ENCODE data around the gene RNF213. TPM values are rescaled to one million over a fixed set of nuclear protein-coding genes. Genes with fewer than 3 reads are reported as not detected.

RNF213 gene
- 111 and 162 TPM in 2 replicates for total RNA-seq

DNA sequence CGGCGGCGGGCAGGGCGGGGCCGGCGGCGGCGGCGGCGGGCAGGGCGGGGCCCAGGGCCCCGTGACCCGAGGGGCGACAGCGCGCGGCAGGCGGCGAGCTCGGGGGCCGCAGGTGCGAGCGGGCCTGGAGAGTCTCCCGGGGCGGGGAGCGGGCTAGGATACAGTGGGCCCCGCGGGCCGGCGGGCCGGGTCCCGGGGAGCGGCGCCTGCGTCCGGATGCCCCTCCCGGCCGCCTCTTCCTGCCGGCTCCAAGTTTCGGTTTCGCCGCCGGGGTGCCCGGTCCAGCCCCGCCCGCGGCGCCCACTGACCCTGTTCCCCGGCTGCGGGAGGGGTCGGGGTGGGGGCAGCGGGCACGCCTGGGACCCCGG is at the start of gene RNF213:
RNF213 (plus strand) TSS at position 62 of the 368 bp plus-strand sequence. CDS start 2,830 bp downstream, outside the sequence.
- DNase-seq: peak; percentile 51

DNA sequence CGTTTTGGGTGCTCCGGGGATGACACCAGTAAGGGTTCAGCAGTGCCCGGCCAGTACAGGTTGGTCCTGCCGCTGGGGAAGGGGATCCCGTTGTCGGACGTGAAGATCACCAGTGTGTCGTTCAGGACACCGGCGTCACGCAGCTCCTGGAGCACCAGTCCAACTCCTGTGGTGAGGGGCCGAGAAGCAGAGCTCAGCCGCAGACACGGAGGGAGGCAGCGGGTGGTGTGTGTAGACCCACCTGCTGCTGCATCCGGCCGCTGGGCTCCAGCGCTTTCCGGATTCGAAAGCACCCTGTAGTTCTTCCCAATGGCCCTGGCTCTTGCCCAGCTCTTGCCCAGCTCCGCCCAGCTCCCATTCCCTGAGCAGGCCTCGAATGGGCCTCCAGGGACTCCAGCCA is 48.5 kb upstream of the RNF213 start:
- no peak for DNase-seq

DNA sequence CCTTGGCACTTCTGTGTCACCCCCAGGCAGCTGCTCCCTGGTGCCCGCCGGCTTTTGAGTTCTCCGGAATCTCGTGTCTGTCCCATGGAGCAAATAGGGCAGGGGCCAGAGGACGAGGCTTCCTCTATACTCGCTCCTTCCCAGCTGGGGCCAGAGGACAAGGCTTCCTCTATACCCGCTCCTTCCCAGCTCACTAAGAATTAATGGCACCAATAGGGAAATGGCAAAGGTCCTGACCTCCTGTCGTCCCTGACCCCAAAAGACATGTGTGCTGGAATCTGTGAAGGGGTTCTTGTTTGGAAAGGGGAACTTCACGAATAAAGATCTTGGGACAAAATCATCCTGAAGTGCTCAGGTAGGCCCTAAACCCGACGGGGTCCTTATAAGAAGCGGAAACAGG is 48.1 kb upstream of the RNF213 start:
- no peak for DNase-seq

DNA sequence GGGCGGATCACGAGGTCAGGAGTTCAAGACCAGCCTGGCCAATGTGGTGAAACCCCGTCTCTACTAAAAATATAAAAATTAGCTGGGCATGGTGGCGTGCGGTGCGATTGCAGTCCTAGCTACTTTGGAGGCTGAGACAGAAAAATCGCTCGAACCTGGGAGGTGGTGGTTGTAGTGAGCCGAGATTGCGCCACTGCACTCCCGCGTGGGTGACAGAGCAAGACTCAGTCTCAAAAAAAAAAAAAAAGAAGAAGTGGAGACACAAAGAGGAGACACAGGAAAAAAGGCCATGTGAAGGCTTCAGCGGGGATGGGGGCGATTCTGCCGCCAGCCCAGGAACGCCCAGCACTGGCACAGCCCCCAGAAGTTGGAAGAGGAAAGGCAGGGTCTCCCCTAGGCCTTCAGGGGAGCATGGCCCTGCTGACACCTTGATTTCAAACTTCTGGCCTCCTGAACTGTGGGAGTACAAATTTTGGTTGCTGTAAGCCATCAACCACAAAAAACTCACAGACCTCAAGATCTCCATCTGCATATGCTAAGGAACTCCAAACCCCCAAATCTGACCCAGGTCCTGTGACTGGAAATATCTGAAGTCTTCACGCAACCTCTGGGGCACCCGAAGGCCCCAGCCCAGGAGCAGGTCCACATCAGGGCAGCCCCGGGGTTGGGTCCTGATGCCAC is 47.5 kb upstream of the RNF213 start:
- no peak for DNase-seq

DNA sequence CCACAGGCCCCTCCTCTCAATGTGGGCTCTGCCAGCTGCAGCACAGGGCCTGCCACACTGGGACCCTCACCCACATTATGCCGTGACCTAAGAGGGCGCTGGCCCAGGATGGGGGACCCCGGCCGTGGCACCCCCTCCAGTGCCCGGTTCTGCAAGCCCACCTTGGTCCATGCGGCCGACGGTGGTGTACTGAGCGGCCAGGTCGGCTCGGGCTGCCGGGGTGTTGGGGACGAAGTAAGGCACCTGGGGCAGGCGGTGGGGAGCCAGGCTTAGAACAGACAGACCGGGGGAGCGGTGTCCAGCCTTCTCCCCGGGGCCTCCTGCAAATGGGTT is 47.0 kb upstream of the RNF213 start:
- DNase-seq: no peak

DNA sequence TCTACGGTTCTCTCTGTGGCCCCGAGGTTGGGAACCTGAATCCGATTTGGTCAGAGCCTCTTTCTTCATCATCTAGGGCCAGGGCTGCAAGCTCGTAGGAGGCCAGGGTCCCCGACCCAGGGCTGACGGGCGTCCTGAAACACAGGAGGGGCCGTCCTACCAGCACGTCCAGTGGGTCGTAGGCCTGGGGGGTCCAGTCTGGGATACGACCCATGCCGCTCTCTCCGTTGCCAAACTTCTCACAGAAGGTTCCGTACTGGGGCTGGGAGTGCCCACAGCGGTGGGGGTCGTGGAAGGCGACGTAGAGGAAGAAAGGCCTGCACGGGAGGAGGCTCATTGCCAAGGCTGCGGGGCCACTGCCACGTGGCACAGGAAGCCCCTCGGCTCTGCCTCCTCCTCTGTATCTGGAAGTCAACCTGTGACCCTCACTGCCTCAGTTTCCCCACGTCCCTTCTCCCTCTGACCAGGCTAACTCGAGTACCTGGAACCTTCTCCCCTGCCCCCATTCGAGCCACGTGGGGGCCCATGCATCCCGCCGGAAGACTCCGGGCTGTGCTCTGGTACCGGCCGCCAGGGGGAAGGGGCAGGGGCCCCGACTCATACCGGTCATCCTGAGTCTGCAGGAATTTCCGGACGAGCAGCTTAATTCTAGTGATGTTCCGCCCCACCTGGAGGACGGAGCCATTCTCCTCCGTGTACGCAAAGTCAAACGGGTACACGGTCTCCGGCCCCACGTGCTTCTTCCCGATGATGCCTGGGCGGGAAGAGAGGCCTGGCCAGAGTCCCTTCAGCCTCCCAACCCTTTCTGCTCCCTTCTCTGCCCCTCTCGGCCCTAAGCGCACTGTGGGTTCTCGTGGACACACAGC is 46.4 kb upstream of the RNF213 start:
- no peak for DNase-seq

DNA sequence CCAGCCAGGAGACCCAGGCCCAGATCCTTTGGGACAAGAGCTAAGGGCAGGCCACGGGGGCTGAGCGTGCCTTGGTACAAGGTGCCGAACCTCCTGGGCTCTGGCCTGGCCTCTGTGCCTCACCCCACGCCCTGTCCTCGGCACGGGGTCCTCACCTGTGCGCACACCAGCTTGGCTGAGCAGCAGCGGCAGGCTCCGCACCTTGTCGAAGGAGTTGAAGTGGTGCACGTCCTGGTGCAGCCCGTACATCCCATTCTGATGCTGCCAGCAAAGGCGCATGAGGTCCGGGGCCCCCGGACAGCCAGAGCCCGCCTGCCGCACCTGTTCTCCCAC is 45.8 kb upstream of the RNF213 start:
- DNase-seq: no peak

DNA sequence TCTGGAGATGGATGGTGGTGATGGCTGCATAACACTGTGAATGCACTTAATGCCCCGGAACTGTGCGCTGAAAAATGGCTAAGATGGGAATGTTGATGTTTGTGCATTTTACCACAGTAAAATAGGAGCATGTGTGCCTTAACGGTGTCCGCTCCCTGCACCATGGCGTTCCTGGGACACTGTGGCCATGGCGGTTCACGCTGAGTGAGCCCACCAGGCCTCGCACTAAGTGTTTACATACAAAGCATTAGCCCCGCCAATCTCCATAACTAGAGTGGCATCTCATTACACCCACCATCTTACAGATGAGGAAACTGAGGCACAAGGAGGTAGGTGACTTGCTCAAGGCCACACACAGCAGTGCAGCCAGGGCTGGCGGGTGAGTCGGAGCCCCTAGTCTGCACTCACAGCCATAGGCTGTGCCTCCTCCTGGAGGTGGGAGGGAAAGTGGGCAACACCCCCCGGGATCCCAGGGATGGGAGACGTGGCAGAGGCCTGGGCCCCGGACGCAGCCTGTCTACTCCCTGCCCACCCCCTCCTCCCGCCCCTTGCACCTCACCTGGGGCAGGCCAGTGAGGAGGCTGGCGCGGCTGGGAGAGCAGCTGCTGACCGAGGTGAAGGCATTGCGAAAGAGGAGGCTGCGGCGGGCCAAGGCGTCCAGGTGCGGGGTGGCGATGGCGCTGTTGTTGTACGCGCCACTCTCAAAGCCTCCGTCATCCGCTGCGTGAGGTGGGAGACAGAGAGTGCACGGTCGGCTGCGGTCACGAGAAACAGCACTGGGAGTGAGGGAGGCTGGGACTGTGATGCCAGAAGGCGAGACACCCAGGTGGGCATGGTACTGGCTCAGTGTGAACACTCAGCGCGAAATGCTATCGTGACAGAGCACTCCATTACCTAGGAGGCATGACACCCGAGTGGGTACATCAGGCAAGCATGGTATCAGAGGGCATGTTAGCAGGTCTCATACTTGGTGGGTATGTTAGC is 43.9 kb upstream of the RNF213 start:
- DNase-seq: no peak

DNA sequence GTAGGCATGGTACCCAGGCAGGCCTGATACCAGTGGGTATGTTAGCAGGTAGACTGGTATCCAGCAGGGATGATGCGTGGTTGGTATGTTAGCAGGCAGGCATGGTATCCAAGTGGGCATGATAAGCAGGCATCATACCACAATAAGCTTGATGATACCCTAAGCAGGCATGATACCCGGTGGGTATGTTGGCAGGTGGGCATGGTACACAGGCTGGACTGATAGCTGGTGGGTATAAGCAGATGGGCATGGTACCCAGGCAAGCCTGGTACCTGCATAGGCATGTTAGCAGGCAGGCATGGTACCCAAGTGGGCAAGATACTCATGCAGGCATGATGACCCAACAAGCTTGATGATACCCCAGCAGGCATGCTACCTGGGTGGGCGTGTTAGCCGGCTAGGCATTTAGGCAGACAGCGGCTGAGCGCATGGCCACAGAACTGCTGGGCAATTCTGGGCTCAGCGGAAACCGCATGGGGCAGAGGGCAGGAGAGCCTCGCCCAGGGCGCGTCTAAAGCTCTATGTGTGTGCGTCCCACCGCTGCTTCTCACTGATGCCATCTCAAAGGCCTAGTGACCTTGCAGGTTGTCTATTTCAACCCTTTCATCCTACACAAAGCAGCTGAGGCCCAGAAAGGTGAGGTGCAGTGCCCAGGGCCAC is 42.8 kb upstream of the RNF213 start:
- no peak for DNase-seq

DNA sequence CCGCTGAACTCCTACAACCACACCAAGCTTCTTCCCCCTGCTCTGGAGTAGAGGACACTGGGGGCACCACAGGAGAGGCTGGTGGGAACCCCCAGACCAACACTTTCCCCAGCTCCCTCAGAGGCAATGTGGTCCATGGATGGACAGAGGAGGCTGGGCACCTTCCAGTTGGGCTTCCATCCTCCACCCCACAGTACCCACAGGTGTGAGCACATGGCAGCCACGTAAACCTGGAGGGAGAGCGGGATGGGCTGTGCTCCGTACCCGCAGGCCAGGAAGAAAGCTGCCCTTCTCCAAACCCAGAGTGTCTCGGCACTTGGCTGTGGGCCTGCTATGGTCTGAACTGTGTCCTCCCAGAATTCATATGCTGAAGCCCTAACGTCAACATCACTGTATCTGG is 42.3 kb upstream of the RNF213 start:
- no peak for DNase-seq

DNA sequence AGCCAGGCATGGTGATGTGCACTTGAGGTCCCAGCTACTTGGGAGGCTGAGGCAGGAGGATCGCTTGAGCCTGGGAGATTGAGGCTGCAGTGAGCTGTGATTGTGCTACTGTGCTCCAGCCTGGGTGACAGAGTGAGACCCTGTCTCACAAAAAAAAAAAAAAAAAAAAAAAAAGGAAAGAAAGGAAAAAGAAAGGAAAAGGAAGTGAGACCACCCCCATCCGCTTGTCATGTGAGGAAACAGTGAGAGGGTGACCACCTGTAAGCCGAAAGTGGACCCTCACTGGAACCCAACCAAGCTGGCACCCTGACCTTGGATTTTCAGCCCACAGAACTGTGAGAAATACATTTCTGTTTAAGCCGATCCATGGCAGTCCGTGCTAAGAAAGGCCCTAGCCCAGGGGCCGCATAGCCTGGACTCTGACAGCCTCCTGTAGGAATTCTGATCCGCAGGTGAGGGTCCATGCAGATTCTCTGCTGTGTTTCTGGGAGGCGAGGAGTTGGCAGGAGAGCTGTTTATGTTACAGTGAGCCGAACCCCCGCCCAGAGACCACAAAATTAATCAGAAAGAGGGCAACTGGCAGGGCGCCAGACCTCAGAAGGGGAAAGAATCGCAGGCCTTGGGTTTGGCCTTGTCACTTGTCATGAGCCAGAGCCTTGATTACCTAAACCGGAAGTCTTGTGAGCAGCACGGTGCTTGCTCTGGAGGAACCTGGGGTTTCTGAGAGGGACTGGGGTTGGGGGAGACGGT is 41.5 kb upstream of the RNF213 start:
- peak; percentile 62 for DNase-seq

DNA sequence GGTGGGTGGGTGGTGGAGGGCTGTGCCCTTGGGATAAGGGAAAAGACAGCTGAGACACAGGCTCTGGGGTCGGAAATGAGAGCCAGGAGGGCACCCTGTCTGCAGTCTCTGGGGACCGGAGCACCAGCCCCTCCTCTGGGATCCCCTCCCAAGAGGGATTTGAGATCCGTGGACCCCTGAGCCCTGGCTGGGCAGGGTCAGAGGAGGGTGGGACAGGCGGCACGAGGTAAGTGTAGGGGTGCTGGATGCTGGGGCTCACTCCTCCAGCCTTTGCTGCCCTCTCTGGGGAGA is 40.9 kb upstream of the RNF213 start:
- DNase-seq: no peak

DNA sequence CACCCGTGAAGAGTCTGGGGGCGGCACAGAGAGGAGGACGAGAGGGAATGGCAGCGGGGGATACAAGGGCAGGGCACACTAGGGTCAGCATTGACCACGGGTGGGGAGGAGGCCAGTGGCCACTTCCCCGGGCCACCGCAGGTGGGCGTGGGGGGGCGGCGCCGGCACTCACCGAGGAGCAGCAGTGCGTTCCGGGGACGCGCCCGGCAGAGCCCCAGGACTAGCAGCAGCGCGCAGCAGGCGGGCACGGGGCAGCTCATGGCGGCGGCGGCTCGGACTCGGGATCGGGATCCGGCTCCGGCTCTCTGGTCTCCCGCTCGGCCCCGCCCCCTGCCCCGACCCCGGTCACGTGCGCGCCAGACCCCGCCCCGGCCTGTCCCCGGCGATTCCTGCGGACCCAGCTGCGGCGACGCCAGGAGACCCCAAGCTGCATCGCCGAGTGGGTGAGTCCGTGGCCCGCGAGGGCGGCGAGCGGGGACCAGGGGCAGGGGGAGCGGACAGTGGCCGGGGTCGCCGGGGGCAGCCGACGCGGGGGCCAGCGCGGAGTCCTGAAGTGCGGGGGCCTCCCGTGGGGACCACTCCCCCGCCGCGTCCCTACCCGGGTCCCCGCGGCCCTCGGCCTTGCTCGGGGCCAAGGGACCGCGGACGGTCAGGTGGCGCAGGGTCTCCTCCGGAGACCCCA is 40.5 kb upstream of the RNF213 start, which contains the start of the genes SGSH and SLC26A11:
SGSH (minus strand) TSS at position 280 of the 682 bp plus-strand sequence; CDS start at position 260, 20 bp downstream.
SLC26A11 (plus strand) TSS at position 374 of the 682 bp plus-strand sequence. CDS start 1,134 bp downstream, outside the sequence.
- DNase-seq: peak; percentile 76

DNA sequence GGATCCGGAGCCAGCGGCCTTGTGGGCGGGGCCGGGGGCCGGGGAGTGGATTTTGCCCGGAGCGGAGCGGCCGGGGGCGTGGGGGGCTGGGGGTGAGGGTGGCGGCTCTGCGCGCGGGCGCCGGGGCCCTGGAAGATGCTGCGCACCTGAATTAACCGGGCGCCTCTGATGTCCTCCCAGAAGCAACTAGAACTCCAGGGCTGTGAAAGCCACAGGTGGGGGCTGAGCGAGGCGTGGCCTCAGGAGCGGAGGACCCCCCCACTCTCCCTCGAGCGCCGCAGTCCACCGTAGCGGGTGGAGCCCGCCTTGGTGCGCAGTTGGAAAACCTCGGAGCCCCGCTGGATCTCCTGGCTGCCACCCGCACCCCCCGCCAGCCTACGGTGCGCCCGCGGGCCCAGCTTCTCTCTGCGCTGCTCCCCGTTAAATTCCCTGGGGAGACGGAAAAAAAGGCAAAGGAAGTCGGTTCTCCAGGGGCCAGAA is 39.9 kb upstream of the RNF213 start:
- peak; percentile 35 for DNase-seq

DNA sequence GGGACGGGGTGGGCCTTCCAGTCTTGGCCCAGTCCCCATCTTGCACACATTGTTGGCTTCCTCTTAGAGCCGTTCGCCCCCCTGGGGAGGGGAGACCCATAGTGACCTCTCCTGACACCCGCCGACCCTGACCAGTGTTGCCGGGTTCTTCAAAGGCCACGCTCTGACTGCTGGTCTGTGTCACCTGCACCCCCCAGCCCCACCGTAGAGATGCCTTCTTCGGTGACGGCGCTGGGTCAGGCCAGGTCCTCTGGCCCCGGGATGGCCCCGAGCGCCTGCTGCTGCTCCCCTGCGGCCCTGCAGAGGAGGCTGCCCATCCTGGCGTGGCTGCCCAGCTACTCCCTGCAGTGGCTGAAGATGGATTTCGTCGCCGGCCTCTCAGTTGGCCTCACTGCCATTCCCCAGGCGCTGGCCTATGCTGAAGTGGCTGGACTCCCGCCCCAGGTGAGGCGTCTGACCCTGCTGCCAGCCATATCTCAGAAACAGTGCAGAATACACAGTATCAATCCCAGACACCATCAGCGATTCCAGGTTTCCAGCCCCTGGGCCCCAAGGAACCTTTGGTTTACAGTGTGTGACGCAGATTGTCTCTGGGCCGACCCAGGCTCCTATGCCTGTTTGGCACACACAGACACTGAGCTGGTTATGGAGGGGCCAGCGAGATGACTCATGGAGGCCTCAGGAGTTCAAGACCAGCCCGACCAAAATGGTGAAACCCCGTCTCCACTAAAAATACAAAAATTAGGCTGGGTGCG is 39.1 kb upstream of the RNF213 start:
- no peak for DNase-seq

DNA sequence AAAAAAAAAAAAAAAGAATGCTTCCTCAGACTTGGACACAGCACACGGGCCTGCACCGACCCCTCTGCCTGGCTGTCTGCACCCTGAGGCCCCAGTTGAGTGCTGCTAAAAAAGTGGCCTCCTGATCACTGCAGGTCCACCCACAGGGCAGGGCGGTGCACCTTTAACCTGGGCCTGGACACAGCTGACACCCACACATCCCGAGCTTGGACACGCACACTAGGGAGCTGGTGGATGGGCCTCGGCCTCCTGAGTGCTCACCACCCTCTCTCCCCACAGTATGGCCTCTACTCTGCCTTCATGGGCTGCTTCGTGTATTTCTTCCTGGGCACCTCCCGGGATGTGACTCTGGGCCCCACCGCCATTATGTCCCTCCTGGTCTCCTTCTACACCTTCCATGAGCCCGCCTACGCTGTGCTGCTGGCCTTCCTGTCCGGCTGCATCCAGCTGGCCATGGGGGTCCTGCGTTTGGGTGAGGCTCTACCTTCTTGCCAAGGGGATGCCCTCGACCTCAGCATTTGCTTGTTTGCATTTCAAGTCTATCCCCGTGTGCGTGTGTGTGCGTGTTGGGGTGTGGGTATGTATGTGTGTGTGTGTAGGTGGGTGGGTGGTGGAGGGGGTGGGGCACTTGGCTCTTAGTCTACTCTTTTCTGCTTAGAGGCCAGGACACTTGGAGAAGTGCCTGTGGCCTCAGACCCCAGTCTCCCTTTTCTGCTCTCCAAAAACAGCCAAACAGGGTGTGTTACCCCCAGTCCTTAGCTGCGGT is 38.1 kb upstream of the RNF213 start:
- no peak for DNase-seq

DNA sequence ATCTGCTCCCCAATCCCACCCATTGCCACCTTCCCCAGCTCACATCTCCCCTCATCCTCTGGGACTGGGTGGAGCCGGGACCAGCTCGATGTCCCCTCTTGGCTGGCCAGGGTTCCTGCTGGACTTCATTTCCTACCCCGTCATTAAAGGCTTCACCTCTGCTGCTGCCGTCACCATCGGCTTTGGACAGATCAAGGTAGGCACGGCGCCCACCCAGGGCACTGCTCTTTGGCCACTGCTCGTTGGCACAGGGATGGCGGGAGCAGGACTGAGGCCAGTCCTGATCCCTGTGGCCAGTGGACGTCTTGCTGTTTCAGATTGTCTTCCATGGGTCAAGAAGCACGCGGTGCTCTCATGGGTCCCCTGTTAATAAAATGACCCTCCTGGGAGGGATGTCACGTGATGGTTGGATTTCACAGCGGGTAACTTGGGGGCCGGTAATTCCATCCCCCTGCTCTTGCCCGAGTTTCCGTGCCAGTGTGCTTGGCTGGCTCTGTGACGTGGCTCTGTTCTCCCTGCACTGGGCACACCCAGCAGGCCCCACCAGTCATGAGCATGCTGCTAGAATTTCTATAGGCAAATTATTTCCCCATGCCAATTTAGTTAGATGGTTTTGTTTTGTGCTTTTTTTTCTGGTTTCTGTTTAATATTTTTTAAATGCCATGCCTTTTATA is 37.4 kb upstream of the RNF213 start:
- DNase-seq: no peak

DNA sequence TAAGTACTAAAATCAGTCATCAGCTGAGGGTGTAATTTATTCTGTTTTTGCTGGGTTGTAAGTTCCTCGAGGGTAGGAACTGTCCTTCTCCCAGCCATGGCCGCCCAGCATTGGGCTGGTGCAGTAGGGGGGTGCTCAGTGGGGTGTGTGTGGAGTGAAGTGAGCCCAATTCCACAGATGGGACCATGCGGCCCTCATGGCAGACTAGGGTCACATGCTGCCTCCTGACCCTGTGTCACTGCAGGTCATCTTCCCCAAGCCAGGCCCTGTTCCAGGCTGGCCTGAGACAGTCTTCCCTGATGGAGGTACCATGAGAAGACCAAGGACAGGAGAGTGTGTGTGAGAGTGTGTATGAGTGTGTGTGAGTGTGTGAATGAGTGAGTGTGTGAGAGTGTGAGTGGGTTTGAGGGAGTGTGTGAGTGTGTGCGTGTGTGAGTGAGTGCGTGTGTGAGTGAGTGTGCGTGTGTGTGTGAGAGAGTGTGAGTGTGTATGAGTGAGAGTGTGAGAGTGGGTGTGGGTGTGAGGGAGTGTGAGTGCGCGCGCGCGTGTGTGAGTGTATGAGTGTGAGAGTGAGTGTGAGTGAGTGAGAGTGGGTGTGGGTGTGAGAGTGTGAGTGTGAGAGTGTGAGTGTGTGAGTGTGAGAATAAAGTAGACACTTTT is 36.7 kb upstream of the RNF213 start:
- DNase-seq: no peak

Measured in dermis blood vessel endothelial cell (primary cell).